ENCODE measurements around the gene NTSR1.

Gene NTSR1

DNA sequence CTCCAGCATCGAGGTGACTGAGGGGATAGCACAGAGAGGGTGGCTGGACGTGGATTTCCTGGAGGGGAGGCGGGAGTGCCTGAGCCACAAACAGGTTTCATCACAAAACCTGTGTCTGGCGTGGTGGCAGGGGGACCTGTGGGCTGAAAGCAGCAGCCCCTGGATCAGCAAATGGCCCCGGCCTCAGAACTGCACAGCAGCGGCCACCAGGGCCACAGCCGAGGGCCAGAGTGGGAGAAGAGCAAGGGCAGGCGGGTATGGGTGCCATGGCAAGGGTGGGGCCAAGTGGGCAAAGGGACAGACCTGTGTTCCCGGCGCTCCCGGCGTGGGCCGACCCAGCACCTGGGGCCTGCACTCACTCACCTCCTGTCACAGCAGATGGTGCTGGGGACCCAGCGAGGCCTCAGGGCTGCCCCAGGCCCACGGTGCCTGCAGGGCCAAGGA, 19.0 kb downstream of the NTSR1 start:
- TF ChIP-seq, protein P1, sequence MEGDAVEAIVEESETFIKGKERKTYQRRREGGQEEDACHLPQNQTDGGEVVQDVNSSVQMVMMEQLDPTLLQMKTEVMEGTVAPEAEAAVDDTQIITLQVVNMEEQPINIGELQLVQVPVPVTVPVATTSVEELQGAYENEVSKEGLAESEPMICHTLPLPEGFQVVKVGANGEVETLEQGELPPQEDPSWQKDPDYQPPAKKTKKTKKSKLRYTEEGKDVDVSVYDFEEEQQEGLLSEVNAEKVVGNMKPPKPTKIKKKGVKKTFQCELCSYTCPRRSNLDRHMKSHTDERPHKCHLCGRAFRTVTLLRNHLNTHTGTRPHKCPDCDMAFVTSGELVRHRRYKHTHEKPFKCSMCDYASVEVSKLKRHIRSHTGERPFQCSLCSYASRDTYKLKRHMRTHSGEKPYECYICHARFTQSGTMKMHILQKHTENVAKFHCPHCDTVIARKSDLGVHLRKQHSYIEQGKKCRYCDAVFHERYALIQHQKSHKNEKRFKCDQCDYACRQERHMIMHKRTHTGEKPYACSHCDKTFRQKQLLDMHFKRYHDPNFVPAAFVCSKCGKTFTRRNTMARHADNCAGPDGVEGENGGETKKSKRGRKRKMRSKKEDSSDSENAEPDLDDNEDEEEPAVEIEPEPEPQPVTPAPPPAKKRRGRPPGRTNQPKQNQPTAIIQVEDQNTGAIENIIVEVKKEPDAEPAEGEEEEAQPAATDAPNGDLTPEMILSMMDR (IDR thresholded peaks at IDR 0.05) = no peak

DNA sequence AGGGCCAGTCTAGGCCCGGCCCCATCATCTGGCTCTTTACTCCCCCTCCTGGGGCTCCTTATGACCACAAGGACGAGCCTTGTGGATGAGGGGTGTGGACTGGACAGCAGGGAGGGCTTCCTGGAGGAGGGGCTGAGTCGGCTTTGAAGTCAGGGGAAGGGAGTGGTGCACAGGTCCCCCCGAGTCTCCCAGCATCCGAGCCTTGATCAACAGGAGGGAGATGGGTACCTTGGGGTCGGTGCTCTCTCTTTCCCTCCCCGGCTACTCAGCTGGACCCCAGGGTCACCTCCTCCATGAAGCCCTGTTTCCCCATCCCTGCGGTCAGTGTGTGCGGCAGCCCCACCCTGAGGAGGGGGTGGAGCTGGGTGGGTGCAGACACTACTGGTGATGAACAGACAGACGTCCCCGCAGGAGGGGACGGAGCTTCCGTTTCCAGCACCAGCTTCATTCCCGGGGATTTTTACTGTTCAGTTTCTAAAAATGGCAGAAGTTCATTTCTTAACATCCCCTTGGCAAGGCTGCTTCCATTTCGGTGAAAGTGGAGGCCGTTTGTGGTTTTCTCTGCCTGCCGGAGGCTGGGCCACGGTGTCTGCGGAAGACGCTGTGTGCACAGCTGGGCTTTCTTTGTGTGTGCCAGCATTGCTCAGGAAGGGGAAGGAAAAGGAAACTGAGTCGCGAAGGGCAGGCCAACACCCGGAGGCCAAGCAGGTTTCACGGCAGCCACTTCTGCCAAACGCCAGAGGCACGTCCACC, 19.6 kb downstream of the NTSR1 start:
- TF ChIP-seq, protein P1 (IDR thresholded peaks at IDR 0.05) = no peak

DNA sequence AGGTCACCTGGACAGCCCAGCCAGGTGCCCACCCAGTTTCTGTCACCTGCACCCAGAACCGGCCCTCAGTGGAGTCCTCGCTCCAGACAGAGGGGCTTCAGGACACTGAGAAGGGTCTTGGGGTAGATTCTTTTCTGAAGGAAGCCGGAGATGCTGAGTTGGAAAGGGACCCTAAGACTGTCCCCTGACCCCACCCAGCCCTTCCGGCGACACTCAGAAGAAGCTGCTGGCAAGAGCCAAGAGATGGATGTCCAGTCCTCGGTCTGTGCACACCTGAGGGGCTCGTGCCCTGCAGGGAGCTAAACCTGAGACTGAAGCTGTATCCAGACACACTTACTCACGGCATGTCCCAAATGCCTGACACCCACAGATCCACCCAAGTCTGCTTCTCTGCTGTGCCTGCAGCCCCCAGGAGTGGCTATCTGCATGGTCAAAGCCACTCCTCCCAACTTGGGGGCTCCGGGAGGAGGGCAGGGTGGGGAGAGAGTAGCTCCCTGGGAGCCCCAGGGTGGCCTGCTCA, 20.2 kb downstream of the NTSR1 start:
- TF ChIP-seq, protein P1 (IDR thresholded peaks at IDR 0.05) = no peak

DNA sequence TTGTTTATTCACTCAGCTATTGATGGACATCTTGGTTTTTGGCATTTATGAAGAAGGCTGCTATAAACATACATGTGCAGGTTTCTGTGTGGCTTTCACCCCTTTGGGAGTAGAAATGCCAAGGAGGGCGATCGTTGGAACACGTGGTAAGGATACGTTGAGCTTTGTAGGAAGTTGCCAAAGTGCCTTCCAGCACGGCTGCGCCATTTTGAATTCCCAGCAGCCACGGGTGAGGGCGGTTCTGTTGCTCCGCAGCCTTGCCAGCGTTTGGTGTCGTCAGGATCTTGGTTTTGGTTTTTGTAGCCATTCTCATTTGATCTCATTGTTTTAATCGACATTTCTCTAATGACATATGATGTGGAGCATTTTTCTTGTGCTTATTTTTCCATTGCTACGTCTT, 21.8 kb downstream of the NTSR1 start:
- TF ChIP-seq, protein P1 (IDR thresholded peaks at IDR 0.05) = no peak

DNA sequence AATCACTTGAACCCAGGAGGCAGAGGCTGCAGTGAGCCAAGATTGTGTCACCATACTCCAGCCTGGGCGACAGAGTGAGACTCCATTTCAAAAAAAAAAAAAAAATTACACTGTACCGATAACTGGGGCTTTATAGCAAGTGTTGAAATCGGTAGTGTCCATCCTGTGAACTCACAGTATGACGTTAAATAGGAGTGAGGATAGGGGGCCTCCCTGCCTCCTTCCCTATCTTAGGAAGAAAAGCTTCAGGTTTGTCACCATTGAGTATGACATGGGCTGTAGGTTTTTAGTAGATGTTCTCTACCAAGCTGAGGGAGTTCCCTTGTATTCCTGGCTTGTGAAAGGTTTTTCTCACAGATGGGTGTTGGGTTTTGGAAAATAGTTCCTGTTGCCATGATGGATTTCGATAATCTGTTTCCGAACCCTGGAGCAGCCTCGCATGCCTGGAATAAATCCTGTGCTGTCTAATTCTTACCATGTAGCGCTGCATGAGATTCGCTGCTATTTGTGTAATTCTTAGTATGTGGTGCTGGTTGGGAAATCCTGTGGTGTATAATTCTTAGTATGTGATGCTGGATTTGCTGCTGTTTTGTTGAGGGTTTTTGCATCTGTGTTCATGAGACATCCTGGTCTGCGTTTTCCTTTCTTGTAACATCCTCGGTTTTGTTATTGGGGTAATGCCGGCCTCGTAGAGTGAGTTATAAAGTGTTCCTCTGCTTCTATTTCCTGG, 23.6 kb downstream of the NTSR1 start:
- TF ChIP-seq, protein P1 (IDR thresholded peaks at IDR 0.05) = no peak

DNA sequence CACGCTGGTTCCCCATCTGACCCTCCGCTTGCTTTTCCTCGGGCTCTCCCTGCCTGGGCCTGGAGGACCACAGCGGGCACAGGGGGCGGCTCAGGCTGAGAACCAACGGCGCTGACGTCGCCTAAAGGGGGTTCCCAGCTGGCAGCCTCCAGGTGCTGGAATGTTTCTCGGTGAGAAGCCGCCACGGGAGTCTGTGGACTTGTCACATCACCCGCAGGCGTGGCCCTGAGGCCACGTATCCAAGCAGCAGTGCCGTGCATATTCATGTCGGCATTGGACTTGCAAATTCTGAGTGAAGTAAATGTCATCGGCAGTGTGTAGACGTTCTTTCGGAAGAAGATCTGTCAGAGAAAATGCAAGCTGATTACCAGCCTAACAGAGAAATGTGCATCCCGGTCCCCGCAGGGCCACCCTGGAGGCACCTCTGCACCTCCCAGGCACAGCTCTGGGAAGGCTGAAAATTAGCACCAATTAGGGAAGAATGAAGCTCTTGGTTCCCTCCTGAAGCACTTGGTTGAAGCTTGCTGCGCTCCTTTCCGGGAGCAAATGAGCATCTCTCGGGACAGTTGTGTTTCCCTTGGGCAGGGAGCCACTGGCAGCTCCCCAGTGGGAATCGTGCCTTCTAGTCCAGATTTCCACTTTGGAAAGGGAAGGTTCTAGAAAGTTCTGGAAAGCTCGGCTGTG, 24.3 kb downstream of the NTSR1 start:
- TF ChIP-seq, protein P1 (IDR thresholded peaks at IDR 0.05) = no peak

DNA sequence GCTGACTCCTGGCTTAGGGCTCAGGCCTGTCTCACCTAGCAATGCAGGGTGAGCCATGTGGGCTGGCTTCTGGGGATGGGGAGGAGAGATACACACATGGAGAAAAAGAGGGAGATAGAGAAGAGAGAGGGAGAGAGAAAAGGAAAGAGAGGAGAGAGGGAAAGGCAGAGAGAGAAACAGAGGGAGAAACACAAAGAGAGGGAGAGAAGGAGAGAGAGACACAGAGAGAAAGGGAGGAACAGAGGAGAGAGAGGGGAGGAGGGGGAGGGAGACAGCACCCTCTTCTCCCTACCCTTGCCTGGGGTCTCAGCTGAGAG, 24.8 kb downstream of the NTSR1 start:
- TF ChIP-seq, protein P1 (IDR thresholded peaks at IDR 0.05) = no peak
